GM19452 (cell line): ENCODE measurements around the gene MACF1.

Source experiments
- ATAC-seq: cut with Tn5 transposase; IDR thresholded peaks from one replicate; pipeline ENCODE4 v1.9.1; 2021; ENCODE audit not compliant: unreplicated experiment

The MACF1 gene

GRCh38 chr1:39174390-39175081 is 30.0 kb upstream of the MACF1 start:
- ATAC-seq: no peak

GRCh38 chr1:39177706-39178105 is 26.8 kb upstream of the MACF1 start:
- ATAC-seq: no peak

GRCh38 chr1:39178541-39179431 is 25.7 kb upstream of the MACF1 start:
- ATAC-seq: no peak

- ATAC-seq: no peak
Measured at GRCh38 chr1:39181311-39181710, 23.2 kb upstream of the MACF1 start.

GRCh38 chr1:39182804-39183203 is 21.7 kb upstream of the MACF1 start:
- ATAC-seq: no peak

GRCh38 chr1:39183503-39184353 is 20.8 kb upstream of the MACF1 start:
- ATAC-seq: peak; percentile 50

GRCh38 chr1:39184354-39184818 is 20.1 kb upstream of the MACF1 start:
- no peak for ATAC-seq

GRCh38 chr1:39187275-39188046 is 17.0 kb upstream of the MACF1 start:
- ATAC-seq: no peak

- ATAC-seq: no peak
Measured at GRCh38 chr1:39189592-39190041, 14.9 kb upstream of the MACF1 start.

GRCh38 chr1:39190096-39190495 is 14.4 kb upstream of the MACF1 start:
- ATAC-seq: no peak

GRCh38 chr1:39194398-39195051 is 10.0 kb upstream of the MACF1 start:
- ATAC-seq: no peak

- ATAC-seq: no peak
Measured at GRCh38 chr1:39195166-39196111, 9.1 kb upstream of the MACF1 start.

GRCh38 chr1:39196244-39197215 is 8.0 kb upstream of the MACF1 start:
- ATAC-seq: peak; percentile 48

GRCh38 chr1:39199593-39199992 is 4.9 kb upstream of the MACF1 start:
- no peak for ATAC-seq

GRCh38 chr1:39205102-39205780 is 746 bp downstream of the MACF1 start:
- no peak for ATAC-seq

GRCh38 chr1:39205781-39206464 is 1.4 kb downstream of the MACF1 start:
- no peak for ATAC-seq
